GM18519 (cell line): ENCODE results near the gene MFSD2B.
"Not testable (repeated sequence)": the region's sequence is repeated elsewhere in the genome, so short reads cannot be mapped to it uniquely, and the experiment has no call there.

ENCODE experiments used
- ATAC-seq: cut with Tn5 transposase; IDR thresholded peaks from one replicate; pipeline ENCODE4 v1.9.1; 2021; ENCODE audit warnings: mild to moderate bottlenecking, moderate library complexity; ENCODE audit not compliant: unreplicated experiment, low FRiP score

The MFSD2B gene

DNA sequence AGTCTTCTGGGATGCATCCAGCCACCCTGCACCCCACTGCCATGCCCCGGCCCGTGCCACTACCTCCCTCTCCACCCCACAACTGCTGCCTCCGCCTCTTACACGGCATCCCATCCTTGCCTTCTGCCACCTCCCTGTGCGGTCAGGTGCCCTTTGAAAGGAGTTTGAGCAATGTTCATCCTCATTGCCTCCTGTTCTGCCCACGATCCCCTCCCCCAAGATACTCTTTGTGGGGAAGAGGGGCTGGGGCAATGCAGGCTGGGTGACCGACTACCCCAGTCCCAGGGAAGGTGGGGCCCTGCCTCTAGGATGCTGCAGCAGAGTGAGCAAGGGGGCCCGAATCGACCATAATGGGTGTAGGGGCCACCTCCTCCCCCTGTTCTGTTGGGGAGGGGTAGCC, 8.4 kb downstream of the MFSD2B start:
- ATAC-seq: no peak

DNA sequence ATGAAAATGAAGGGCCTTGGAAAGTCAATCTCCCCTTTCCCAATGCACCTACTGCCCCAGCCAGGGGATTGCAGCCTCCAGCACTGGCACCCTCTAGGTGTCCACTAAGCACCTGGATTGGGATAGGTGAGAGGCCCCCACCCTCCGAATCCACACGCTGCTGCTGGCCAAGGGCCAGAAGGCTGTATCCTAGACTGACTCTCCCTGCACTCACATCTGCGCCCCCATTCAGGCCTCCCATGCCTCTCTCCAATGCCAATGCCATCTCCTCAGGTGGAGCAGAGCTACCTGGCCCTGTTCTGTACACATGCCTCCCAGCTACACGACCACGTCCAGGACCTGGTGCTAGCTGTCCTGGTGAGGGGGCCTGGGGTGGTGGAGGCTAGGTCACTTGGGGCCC, 9.8 kb downstream of the MFSD2B start:
- no peak for ATAC-seq

DNA sequence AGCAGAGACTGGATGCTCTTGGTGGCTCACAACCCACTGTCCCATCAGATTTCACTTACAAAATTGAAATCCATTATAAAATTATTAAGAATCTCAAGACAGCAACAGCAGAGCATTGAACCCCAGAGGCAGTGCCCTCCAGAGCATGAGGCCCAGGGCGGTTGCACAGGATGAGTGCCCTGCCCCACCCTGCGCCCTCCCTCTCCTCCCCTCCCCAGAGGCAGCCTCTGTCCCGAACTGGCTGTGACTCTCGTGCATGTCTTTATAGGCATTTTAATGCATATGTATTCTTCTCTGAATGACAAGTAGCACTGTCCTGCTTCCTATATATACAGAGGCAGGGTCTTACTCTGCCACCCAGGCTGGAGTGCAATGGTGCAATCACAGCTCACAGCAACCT, 10.4 kb downstream of the MFSD2B start:
- ATAC-seq: no peak

DNA sequence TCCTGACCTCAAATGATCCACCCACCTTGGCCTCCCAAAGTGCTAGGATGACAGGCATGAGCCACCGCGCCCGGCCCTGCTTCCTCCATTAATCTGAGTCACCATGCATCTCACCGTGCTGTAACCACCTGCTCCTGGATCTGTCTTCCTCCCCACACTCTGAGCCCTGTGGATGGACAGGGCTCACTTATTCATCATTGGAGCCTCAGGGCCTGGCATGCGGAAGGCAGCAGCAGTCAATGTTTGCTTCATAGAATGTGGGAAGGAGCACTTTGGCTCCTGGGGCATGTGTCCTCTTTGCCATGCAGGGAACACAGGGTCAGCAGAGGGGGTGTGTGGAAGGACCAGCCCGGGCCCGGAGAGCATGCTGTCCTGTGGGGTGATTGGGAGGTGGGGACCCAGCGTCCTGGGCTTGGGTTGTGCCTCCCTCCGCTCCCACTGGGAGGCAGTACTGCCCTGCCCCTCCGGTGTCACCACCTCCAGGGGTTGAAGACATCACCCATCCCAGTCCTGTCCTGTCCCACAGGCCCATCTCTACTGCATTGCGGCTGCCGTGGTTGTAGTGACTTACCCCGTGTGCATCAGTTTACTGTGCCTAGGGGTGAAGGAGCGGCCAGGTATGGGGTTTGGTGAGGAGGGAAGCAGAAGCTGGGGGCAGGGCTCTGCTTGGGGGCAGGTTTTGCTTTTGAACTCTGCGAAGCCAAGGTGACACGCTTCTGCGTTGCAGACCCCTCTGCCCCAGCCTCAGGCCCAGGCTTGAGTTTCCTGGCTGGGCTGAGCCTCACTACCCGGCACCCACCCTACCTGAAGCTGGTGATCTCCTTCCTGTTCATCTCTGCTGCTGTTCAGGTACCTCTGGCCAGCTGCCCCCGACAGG, 11.5 kb downstream of the MFSD2B start:
- no peak for ATAC-seq

DNA sequence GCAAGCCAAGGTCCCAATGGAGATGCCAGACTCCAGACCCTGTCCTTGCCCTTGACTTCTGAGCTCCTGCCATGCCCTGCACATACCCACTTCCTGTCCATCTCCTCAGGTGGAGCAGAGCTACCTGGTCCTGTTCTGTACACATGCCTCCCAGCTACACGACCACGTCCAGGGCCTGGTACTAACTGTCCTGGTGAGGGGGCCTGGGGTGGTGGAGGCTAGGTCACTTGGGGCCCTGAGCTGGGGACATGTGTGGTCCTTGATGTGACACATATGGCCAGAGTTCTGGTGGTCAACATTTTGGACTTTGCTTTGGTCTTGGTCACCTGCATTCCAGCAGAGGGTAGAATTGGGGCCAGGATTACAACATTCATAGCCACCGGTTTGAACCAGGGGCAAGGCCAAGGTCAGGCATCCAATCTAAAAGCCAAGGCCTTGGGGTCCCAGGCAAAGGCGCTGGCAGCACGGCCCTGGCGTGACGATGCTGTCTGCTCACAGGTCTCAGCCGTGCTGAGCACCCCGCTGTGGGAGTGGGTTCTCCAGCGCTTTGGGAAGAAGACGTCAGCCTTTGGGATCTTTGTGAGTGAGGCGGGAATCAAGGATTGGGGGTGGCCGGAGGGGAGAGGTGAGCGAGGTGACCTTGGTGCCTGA, 12.6 kb downstream of the MFSD2B start:
- no peak for ATAC-seq

DNA sequence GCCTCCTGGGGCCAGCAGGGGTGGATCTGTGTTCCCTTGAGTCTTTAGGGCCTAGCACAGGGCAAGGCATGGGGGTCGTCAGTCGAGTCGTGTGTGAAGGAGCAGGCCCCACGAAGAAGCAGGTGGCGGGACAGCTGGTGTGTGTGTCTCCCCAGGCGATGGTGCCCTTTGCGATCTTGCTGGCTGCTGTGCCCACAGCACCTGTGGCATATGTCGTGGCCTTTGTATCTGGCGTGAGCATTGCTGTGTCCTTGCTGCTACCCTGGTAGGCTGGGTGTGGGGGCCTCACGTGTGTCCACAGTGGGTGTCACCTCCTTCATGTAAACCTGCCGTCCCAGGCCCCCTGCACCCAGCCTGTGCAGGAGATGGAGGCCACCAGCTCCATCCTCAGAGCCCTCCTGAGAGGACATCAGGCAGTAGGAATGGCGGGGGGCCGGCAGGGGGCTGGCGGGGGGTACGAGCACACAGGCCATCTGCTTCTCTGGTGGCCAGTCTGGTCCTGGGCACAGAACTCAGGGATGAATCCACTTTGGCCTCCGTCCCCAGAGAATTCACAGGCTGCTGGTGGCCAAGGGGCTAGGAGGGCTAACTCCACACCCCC, 13.2 kb downstream of the MFSD2B start:
- ATAC-seq: no peak

DNA sequence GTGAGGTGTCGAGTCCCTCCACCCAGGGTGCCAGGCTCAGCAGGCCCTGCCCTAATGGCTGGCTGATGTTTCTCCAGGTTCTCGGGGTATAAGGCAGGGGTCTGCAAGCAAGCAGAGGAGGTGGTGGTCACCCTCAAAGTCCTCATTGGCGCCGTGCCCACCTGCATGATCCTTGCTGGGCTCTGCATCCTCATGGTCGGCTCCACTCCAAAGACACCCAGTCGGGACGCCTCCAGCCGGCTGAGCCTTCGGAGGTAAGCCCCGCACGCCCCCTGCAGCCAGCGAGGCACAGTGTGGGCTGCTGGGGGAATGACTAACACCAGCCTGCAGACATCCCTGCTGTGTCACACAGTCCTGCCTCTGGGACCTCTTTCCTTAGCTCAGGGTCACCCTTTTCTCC, 14.1 kb downstream of the MFSD2B start:
- ATAC-seq: no peak

DNA sequence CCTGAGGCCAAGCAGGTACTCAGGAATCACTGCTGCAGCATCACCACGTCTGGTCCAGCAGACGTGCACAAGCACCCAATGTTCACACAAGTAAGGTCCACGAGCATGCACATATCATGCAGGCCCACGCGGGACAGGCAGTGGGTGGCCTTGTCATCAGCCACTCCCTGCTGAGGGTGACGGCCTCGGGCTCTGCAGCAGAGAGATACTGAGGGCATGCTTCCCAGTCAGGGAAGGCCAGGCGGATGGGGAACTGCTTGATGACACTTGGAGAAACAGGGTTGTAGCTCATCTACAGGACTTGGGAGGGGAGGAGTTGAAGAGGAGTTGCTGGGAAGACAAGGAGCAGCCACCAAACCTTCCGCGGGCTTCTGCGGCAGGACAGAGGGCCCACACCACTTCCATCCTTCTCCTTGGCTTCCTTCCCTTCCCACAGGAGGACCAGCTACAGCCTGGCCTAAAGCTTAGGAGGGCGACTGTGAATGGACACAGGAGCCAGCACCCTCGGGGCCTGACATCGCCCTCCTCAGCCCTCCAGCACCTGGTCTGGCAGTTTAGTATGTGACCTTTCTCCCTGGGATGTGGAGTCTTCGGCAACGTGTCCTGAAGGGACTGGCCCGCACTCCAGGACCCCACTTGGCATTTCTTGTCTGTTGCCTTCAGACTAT, 15.2 kb downstream of the MFSD2B start:
- ATAC-seq: no peak

DNA sequence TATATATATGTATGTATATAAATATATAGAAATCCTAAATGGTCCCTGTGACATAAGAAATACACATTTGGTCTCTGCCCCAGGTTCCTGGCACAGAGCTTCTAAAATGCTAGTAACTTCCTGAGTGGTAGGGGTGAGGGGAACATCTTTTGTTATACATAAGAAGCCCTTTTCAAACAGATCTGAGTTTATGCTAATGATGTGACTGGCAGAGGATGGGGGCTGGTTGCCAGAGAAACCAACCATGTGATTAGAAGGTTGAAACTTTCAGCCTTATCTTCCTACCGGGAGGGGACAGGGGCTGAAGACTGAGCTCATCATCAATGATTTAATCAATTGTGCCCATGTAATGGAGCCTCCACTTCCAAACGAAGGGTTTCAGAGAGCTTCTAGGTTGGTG, 16.3 kb downstream of the MFSD2B start:
- no peak for ATAC-seq

DNA sequence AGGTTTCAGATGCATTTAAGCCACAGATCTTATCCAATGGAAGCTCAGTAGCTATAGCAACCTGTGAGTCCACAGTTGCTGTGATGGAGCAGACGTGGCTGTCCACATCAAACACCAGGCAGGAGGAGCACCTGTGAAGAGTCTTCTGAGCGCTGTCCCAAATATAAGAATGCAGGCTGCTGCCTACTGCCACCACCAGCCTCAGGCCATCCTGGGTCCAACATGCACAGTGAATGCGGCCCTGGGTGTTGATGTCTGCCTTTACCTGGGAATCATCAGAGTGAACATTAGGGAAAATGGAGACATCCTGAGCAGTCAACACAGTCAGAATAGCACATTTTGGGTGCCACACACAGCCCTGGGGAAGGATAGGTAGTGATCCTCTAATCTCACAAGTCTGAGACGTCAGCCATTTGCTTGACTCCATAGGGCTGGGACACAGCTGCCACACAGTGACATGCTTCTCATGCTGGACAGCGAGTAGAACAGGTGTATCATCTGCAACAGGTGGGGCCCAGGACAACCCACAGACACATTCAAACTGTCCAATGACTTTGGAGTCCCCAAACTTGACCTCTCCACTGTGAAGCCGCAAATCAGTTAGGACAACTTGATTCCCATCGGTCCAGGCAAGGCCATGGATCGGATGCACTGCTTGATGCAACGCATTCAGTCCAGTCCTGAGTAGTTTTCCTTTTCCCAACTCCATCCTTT, 29.1 kb downstream of the MFSD2B start:
- ATAC-seq: no peak

DNA sequence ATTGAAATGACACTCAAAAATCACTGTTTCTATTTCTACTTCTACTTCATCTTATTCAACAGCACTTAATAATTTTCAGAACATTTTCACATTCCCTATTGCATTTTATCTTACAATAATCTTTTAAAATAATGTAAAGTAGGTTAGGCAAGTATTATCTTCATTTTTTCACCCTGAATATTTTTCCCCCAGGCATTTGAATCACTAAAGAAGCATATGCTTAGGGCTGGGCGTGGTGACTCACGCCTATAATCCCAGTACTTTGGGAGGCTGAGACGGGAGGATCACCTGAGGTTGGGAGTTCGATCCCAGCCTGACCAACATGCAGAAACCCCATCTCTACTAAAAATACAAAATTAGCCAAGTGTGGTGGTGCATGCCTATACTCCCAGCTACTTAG, 30.6 kb downstream of the MFSD2B start:
- ATAC-seq: no peak

DNA sequence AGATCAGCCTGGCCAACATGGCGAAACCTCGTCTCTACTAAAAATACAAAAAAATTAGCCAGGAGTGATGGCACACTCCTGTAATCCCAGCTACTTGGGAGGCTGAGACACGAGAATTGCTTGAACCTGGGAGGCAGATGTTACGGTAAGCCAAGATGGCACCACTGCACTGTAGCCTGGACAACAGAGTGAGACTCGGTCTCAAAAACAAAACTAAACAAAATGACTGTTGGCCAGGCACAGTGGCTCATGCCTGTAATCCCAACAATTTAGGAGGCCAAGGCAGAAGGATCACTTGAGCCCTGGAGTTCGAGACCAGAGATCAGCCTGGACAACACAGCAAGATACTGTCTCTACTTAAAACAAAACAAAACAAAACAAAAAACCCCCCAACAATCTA, 33.2 kb downstream of the MFSD2B start:
- not testable (repeated sequence) for ATAC-seq

DNA sequence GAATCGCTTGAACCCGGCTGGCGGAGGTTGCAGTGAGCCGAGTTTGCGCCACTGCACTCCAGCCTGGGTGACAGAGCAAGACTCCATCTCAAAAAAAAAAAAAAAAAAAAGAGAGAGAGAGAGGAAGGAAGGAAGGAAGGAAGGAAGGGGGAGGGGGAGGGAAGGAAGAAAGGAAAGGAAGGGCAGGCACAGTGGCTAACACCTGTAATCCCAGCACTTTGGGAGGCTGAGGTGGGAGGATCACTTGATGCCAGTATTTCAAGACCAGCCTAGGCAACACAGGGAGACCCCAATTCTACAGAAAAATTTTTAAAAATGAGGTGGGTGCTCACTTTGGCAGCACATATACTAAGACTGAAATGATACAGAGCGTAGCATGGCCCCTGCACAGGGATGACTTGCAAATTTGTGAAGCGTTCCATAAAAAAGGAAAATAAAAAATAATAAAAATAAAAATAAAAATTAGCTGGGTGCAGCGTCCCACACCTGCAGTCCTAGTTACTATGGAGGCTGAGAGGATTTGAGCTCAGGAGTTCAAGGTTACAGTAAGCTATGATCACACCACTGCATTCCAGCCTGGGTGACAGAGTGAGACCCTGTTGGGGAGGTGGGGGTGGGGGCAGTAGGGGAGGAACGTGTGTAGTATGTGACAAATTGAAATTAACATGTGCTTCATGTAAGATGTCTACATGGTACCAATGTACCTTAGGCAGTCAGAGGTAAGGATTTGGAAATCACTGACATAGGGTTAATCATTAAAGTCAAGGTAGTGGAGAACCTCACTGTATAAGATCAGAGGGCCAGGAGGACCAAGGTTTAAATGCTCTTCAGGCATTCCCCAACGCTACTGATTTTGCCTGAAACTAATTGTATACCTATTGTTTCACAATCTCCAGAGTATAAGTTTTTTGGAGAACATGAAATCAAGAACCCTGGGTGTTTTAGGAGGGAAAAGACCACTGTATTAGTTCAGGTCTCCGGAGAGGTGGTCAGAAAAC, 35.9 kb downstream of the MFSD2B start:
- ATAC-seq: no peak

DNA sequence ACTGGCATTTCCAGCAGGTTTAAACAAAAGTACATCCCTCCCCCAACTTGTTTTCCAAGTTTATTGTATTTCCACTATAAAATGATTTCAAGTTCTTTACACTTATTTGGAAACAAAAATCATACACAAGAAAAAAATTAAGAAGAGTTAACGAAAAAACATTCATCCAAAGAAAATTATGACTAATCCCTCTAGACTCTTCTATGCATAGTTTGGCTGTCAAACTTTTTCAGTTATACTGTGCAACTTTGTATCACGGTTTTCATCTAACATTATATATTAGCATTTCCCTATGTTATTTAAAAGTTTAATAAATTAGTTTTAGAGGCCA, 36.7 kb downstream of the MFSD2B start:
- no peak for ATAC-seq

DNA sequence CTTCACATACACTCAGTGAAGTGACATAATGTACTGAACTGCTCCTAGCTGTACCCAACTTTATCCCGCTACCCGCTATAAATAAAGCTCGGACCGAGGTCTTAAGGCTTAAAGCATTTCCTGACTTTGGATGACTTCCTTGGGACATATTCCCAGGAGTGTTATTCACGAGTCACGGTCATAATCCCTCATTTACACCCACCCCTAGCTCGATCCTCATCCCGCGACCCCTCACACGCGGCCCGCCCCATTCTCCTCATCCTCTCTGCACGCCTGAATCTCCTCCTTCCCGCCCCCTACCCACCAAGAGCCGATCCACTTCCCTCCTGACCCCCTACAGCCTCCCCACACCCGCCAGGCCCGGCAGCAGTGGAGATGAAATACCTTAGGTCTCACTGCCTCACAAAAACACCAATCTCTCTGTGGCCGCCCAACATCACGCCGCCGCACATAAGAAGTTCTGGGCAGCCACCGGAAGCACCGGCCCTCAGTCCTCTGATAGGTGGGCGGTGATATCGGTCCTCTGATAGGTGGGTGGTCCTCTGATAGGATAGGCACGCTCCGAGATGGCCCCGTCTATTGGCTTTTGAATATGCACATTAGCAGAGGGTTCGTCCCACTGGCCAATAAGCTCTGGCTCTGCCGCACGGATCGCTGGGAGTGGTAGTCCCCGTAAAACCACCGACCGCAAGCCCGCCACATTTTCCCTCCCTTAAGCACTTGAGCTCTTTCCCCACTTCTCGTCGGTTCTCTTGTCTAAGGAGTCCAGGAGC, 37.2 kb downstream of the MFSD2B start, which contains the start of gene WDCP:
Gene WDCP (minus strand): TSS at position 462 of the 773 bp plus-strand sequence. CDS start 7,897 bp downstream, outside the sequence.
- ATAC-seq: peak; percentile 98

DNA sequence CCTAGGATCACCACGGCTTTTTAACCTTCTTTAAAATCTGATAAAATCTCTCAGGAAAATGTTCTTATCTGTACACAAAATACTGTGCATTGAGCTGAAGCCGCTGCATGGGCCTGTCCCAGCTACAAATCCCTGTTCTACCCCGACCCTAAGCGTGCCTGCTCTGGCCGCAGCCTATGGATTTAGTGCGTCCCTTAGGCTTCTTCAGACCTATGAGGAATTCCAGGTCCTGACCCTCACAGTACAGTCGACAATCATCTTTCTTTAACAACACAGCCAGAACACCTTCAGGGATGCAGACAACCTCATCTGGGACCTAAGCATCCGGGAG, 37.8 kb downstream of the MFSD2B start:
- no peak for ATAC-seq

DNA sequence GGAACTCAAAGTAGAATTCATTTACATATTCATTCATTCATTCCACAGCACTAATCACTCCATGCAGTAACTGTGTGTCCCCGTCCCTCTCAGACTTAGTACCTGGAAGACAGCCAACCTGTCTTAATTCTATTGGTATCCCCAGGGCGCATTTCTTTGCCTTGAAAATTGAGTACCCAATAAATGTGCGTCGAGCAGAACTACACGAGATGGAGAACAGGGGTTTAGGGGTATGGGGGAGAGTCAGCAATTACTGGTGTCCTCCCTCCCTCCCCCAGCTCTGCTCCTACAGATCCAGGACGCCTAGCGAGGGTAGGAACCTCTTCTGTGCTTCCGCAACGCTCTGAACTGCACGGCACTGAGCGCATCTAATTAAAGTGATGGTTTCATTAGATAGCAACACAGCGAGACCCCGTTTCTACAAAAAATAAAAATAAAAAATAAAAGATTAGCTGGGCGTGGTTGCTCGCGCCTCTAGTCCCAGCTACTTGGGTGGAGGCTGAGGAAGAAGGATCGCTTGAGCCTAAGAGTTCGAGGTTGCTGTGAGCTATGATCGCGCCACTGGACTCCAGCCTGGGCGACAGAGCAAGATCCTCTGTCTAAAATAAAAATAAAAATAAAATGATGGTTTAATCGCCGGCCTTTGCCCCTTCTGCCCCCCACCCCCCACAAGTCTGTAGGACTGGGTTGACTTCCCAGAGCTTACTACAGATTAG, 39.0 kb downstream of the MFSD2B start:
- ATAC-seq: no peak

DNA sequence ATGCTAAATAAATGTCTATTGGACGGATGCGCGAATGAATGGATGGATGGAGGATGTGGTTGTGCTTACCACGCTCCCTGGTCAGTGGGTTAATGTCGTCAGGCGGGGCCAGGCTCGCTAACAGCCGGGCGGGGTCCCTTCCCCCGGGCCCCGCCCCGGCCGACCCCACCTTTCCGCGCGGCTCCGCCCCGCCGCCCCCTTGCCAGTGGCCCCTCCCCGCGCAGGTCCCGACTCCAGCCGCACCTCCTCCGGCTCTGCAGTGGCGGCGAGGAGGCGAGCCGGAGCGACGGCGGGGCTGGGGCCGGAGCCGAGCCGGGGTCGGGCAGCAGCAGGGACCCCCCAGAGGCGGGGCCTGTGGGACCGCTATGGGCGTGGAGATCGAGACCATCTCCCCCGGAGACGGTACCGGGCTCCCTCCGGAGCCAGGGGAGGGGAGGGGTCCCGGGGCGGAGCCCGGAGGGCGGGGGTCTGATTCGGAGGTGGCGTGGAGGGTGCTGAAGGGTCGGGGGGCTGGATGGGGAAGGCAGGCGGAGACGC, 39.7 kb downstream of the MFSD2B start, which contains the start of gene FKBP1B:
Gene FKBP1B (plus strand): TSS at position 257 of the 537 bp plus-strand sequence. CDS start 109 bp downstream, at position 366.
- no peak for ATAC-seq
